PC-3 (cell line): ENCODE measurements around the gene EXOC6B. TPM values are rescaled to one million over a fixed set of nuclear protein-coding genes. Genes with fewer than 3 reads are reported as not detected.

Experiments
- ATAC-seq: fragments of 200-7000 bp; cut with Tn5 transposase; 2 replicates; pipeline ENCODE4 v1.9.1; 2020; ENCODE audit warnings: mild to moderate bottlenecking, moderate library complexity
- BruUV-seq: library from RNA; stranded (reverse); fragments of 400-500 nt; replicated peaks from 2 replicates; lab custom pipeline; 2021; lab: Mats Ljungman, UMichigan
- CTCF ChIA-PET: fragments of 300-600 bp; sonication (Branson Sonifier 250); formaldehyde crosslinking; loops from one replicate; lab custom pipeline; 2022; ENCODE audit warnings: antibody characterized with exemption; lab: Charles Lee
- POLR2A ChIA-PET: fragments of 300-600 bp; sonication (Branson Sonifier 250); formaldehyde crosslinking; loops from one replicate; lab custom pipeline; 2022; ENCODE audit warnings: antibody characterized with exemption; ENCODE audit not compliant: unreplicated experiment; lab: Charles Lee
- DNase-seq: peaks from one replicate; pipeline ENCODE4 v3.0.0-alpha.2; 2015
- H2AFZ ChIP-seq: fragments of 300-600 bp; sonication (generic); 2 replicates; pipeline ENCODE4 v1.6.0; 2016; ENCODE audit warnings: antibody characterized with exemption, low read length
- H3F3A ChIP-seq: fragments of 300-600 bp; sonication (generic); one replicate; pipeline ENCODE4 v1.6.0; 2017; ENCODE audit warnings: antibody characterized with exemption, low read length, control low read depth, mild to moderate bottlenecking; ENCODE audit not compliant: unreplicated experiment
- H3K27ac ChIP-seq: fragments of 300-600 bp; sonication (generic); 2 replicates; pipeline ENCODE4 v1.5.1; 2016; ENCODE audit warnings: mild to moderate bottlenecking, low read length
- H3K27me3 ChIP-seq: fragments of 300-600 bp; sonication (generic); 2 replicates; pipeline ENCODE4 v1.6.1; 2016; ENCODE audit warnings: low read length, mixed read lengths
- H3K36me3 ChIP-seq: fragments of 300-600 bp; sonication (generic); 2 replicates; pipeline ENCODE4 v1.6.1; 2016; ENCODE audit warnings: low read depth, mixed run types, low read length, mixed read lengths
- H3K4me1 ChIP-seq: fragments of 300-600 bp; sonication (generic); 2 replicates; pipeline ENCODE4 v1.5.1; 2016; ENCODE audit warnings: low read length; ENCODE audit not compliant: insufficient read depth
- H3K4me2 ChIP-seq: fragments of 300-600 bp; sonication (generic); 2 replicates; pipeline ENCODE4 v1.6.0; 2016; ENCODE audit warnings: low read length
- H3K4me3 ChIP-seq: fragments of 300-600 bp; sonication (generic); 2 replicates; pipeline ENCODE4 v1.5.1; 2016; ENCODE audit warnings: mild to moderate bottlenecking, low read length, mixed read lengths
- H3K79me2 ChIP-seq: fragments of 300-600 bp; sonication (generic); 2 replicates; pipeline ENCODE4 v1.6.1; 2017; ENCODE audit warnings: low read length, mixed read lengths
- H3K9ac ChIP-seq: fragments of 300-600 bp; sonication (generic); 2 replicates; pipeline ENCODE4 v1.6.0; 2016; ENCODE audit warnings: mild to moderate bottlenecking, low read length
- H3K9me2 ChIP-seq: fragments of 300-600 bp; sonication (generic); replicated peaks from 2 replicates; pipeline ENCODE4 v1.6.1; 2016; ENCODE audit warnings: mixed run types, low read length, mixed read lengths
- H3K9me3 ChIP-seq: fragments of 300-600 bp; sonication (generic); 2 replicates; pipeline ENCODE4 v1.6.1; 2016; ENCODE audit warnings: low read length, mixed read lengths
- H4K20me1 ChIP-seq: fragments of 300-600 bp; sonication (generic); 2 replicates; pipeline ENCODE4 v1.6.1; 2016; ENCODE audit warnings: low read length, mixed read lengths
- CTCF ChIP-seq: fragments of 300-600 bp; sonication (generic); conservative IDR thresholded peaks from 2 replicates; pipeline ENCODE4 v1.5.1; 2017; ENCODE audit warnings: antibody characterized with exemption, low read depth, mild to moderate bottlenecking, low read length
- EZH2 ChIP-seq: fragments of 300-600 bp; sonication (generic); IDR thresholded peaks from one replicate; pipeline ENCODE4 v1.6.1; 2017; ENCODE audit warnings: antibody characterized with exemption, mild to moderate bottlenecking, low read length; ENCODE audit not compliant: unreplicated experiment
- EZH2phosphoT487 ChIP-seq: fragments of 300-600 bp; sonication (generic); IDR thresholded peaks from 2 replicates; pipeline ENCODE4 v1.6.1; 2018; ENCODE audit warnings: mild to moderate bottlenecking, antibody characterized with exemption, low read length, borderline replicate concordance
- intact Hi-C: fragments of 100-400 bp; cut with micrococcal nuclease; formaldehyde crosslinking; loops from 2 replicates; pipeline ENCODE4 v1.9.0; 2023
- total RNA-seq: library from RNA; depleted of rRNA; stranded (reverse); fragments of >200 nt; gene quantifications from 2 replicates; pipeline ENCODE4 v1.2.3, GENCODE V29; 2014

EXOC6B gene
- total RNA-seq, 1 experiment from 2014 or later = 13.9 TPM

- TF ChIP-seq CTCF (no peak), EZH2phosphoT487 (no peak), EZH2 (no peak)
- no peak overlapping the region for H3K9ac ChIP-seq
- no peaks in the 10 kb centered on the region for H3F3A ChIP-seq
- no peak overlapping the region for H2AFZ ChIP-seq
- H3K27me3 ChIP-seq = no peaks in the 10 kb centered on the region
- BruUV-seq = no TSS peak
- intact Hi-C loops = no loop called here
- H3K4me3 ChIP-seq = no peak overlapping the region
- no peaks in the 10 kb centered on the region for H3K4me1 ChIP-seq
- H4K20me1 ChIP-seq = no peaks in the 10 kb centered on the region
- no peaks in the 10 kb centered on the region for H3K79me2 ChIP-seq
- no peaks in the 10 kb centered on the region for H3K36me3 ChIP-seq
- DNase-seq = no peak
- H3K9me2 ChIP-seq = no peaks in the 10 kb centered on the region
- no peak for ATAC-seq
- CTCF ChIA-PET = no interaction called here
- no peak overlapping the region for H3K4me2 ChIP-seq
- H3K9me3 ChIP-seq = no peaks in the 10 kb centered on the region
- H3K27ac ChIP-seq = no peak overlapping the region
- POLR2A ChIA-PET = no interaction called here
Observed at GRCh38 chr2:72696559-72696958, 129.3 kb downstream of the EXOC6B start.

- Histone ChIP-seq H3K4me3 (no peak overlapping the region), H3F3A (no peaks in the 10 kb centered on the region), H3K79me2 (no peaks in the 10 kb centered on the region), H3K4me1 (no peaks in the 10 kb centered on the region), H3K27me3 (no peaks in the 10 kb centered on the region), H3K4me2 (no peak overlapping the region), H3K9me3 (no peaks in the 10 kb centered on the region), H3K9me2 (no peaks in the 10 kb centered on the region), H4K20me1 (no peaks in the 10 kb centered on the region), H3K9ac (no peak overlapping the region), H3K27ac (no peak overlapping the region), H3K36me3 (no peaks in the 10 kb centered on the region), H2AFZ (no peak overlapping the region)
- DNase-seq = no peak
- TF ChIP-seq EZH2 (no peak), EZH2phosphoT487 (no peak), CTCF (no peak)
- ChIA-PET CTCF (no interaction called here), POLR2A (no interaction called here)
- no peak for ATAC-seq
- intact Hi-C loops = no loop called here
- BruUV-seq = no TSS peak
Observed at GRCh38 chr2:72695676-72696075, 130.2 kb downstream of the EXOC6B start.

GRCh38 chr2:72694715-72695496, 130.9 kb downstream of the EXOC6B start:
- Histone ChIP-seq H3F3A (no peaks in the 10 kb centered on the region), H3K4me3 (no peak overlapping the region), H3K36me3 (no peaks in the 10 kb centered on the region), H3K4me2 (no peak overlapping the region), H3K27ac (no peak overlapping the region), H3K27me3 (no peaks in the 10 kb centered on the region), H3K9ac (no peak overlapping the region), H4K20me1 (no peaks in the 10 kb centered on the region), H2AFZ (no peak overlapping the region), H3K79me2 (no peaks in the 10 kb centered on the region), H3K9me3 (no peaks in the 10 kb centered on the region), H3K9me2 (no peaks in the 10 kb centered on the region), H3K4me1 (no peaks in the 10 kb centered on the region)
- TF ChIP-seq CTCF (no peak), EZH2phosphoT487 (no peak), EZH2 (no peak)
- intact Hi-C loops = no loop called here
- ATAC-seq = no peak
- DNase-seq = no peak
- BruUV-seq = no TSS peak
- POLR2A ChIA-PET = no interaction called here
- CTCF ChIA-PET = no interaction called here
